SU-DHL-6 (cell line): ENCODE results near the gene AKAP6.

ENCODE experiments used
- H2AFZ ChIP-seq: fragments of 200-600 bp; sonication (generic); 2 replicates; pipeline ENCODE4 v1.6.1; 2014; ENCODE audit warnings: low read depth, mild to moderate bottlenecking, moderate library complexity, mixed read lengths, antibody characterized with exemption, low read length; ENCODE audit not compliant: severe bottlenecking
- H3F3A ChIP-seq: fragments of 200-600 bp; shearing (Covaris generic); 2 replicates; pipeline ENCODE4 v1.6.0; 2016; ENCODE audit warnings: antibody characterized with exemption, mild to moderate bottlenecking; ENCODE audit not compliant: insufficient read depth
- H3K27ac ChIP-seq: fragments of 200-600 bp; sonication (generic); 2 replicates; pipeline ENCODE4 v1.5.1; 2016; ENCODE audit warnings: low read depth, mild to moderate bottlenecking, low read length, moderate library complexity, mixed read lengths
- H3K27me3 ChIP-seq: fragments of 200-600 bp; sonication (generic), shearing (Covaris generic); 2 replicates; pipeline ENCODE4 v1.6.0; 2014; ENCODE audit warnings: mild to moderate bottlenecking, low read length
- H3K36me3 ChIP-seq: fragments of 200-600 bp; sonication (generic); 2 replicates; pipeline ENCODE4 v1.6.1; 2014; ENCODE audit warnings: mild to moderate bottlenecking, low read length, mixed read lengths
- H3K4me2 ChIP-seq: fragments of 300-600, 200-600 bp; shearing (Covaris generic), sonication (generic); 2 replicates; pipeline ENCODE4 v1.6.0; 2014; ENCODE audit warnings: low read length, low read depth, mild to moderate bottlenecking; ENCODE audit not compliant: poor library complexity, severe bottlenecking
- H3K4me3 ChIP-seq: fragments of 200-600 bp; sonication (generic); 2 replicates; pipeline ENCODE4 v1.5.1; 2014; ENCODE audit warnings: antibody characterized with exemption, low read length, mild to moderate bottlenecking, mixed read lengths; ENCODE audit not compliant: insufficient read depth, poor library complexity, severe bottlenecking
- H3K79me2 ChIP-seq: fragments of 200-600 bp; sonication (generic); 2 replicates; pipeline ENCODE4 v1.6.1; 2014; ENCODE audit warnings: mild to moderate bottlenecking, low read length, moderate library complexity; ENCODE audit not compliant: insufficient read depth
- H3K9ac ChIP-seq: fragments of 200-600 bp; sonication (generic); 2 replicates; pipeline ENCODE4 v1.7.0; 2014; ENCODE audit warnings: mild to moderate bottlenecking, low read length
- H3K9me2 ChIP-seq: fragments of 200-600 bp; sonication (generic); replicated peaks from 2 replicates; pipeline ENCODE4 v1.6.1; 2014; ENCODE audit warnings: low read length; ENCODE audit not compliant: insufficient read depth
- H3K9me3 ChIP-seq: fragments of 200-600 bp; sonication (generic); 2 replicates; pipeline ENCODE4 v1.6.1; 2014; ENCODE audit warnings: low read length, mixed read lengths; ENCODE audit not compliant: insufficient read depth
- H4K20me1 ChIP-seq: fragments of 200-600 bp; sonication (generic); 2 replicates; pipeline ENCODE4 v1.6.1; 2014; ENCODE audit warnings: low read depth, mild to moderate bottlenecking, antibody characterized with exemption, low read length, moderate library complexity, mixed read lengths
- EZH2phosphoT487 ChIP-seq: fragments of 200-600 bp; sonication (generic), shearing (Covaris generic); conservative IDR thresholded peaks from 2 replicates; pipeline ENCODE4 v1.6.1; 2018; ENCODE audit warnings: mild to moderate bottlenecking, antibody characterized with exemption, low read length, moderate library complexity, mixed read lengths
- TF ChIP-seq, protein P1 (sequence below): fragments of 200-600 bp; sonication (generic); IDR thresholded peaks from one replicate; pipeline ENCODE4 v1.5.1; 2017; ENCODE audit warnings: antibody characterized with exemption, mild to moderate bottlenecking, low read length, moderate library complexity; ENCODE audit not compliant: insufficient read depth, poor library complexity, severe bottlenecking

The AKAP6 gene

GRCh38 chr14:32637582-32637981, 308.5 kb downstream of the AKAP6 start:
- Histone ChIP-seq H3K9ac (no peak overlapping the region), H3F3A (no peaks in the 10 kb centered on the region), H3K4me3 (no peak overlapping the region), H4K20me1 (no peaks in the 10 kb centered on the region), H3K79me2 (no peaks in the 10 kb centered on the region), H3K9me2 (no peaks in the 10 kb centered on the region), H2AFZ (no peak overlapping the region), H3K4me2 (no peak overlapping the region), H3K27ac (no peak overlapping the region), H3K27me3 (no peaks in the 10 kb centered on the region), H3K9me3 (no peaks in the 10 kb centered on the region), H3K36me3 (no peaks in the 10 kb centered on the region)
- TF ChIP-seq EZH2phosphoT487: no peak
- TF ChIP-seq, protein P1, sequence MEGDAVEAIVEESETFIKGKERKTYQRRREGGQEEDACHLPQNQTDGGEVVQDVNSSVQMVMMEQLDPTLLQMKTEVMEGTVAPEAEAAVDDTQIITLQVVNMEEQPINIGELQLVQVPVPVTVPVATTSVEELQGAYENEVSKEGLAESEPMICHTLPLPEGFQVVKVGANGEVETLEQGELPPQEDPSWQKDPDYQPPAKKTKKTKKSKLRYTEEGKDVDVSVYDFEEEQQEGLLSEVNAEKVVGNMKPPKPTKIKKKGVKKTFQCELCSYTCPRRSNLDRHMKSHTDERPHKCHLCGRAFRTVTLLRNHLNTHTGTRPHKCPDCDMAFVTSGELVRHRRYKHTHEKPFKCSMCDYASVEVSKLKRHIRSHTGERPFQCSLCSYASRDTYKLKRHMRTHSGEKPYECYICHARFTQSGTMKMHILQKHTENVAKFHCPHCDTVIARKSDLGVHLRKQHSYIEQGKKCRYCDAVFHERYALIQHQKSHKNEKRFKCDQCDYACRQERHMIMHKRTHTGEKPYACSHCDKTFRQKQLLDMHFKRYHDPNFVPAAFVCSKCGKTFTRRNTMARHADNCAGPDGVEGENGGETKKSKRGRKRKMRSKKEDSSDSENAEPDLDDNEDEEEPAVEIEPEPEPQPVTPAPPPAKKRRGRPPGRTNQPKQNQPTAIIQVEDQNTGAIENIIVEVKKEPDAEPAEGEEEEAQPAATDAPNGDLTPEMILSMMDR: no peak

DNA sequence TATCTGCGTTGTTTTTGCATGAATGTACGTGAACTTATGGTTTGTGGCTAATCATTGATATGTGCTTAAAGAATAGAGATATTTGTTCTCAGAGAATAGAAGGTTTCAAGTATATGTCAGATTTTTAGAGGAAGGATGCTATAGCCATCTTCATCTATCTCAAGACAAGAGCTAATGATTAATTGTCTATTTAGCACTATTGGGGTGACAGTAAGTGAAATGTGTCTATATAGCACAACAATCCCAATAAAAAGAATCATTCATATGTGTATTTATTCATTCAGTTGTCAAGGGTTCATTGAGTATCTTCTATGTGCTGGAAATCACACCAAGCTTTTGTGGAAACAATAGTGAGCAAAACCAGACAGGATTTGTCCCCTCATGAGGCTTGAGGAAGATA, 310.1 kb downstream of the AKAP6 start:
- Histone ChIP-seq H3K79me2 (no peaks in the 10 kb centered on the region), H3K36me3 (no peaks in the 10 kb centered on the region)
- TF ChIP-seq, protein P1: no peak
- TF ChIP-seq EZH2phosphoT487: no peak

DNA sequence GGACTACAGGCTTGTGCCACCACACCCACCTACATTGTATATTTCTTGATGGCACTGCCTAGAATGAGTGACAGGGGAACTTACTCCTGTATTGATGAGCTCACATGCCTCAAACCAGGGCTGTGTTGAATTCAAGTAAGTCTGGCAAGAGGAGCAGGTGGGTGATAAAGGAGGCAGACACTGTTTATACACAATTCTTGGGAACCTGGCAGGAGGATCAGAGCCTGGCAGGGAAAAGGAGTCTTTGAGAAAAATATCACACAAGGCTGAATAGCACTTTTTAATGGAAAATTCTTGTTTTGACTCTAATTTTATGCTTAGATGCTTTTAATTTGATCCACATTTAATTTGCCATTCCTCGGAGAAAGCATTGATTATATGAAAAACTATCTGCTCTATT, 316.5 kb downstream of the AKAP6 start:
- Histone ChIP-seq H3K4me2 (no peak overlapping the region), H3K9me3 (no peaks in the 10 kb centered on the region), H2AFZ (no peak overlapping the region), H3K9ac (no peak overlapping the region), H3K27ac (no peak overlapping the region), H3F3A (no peaks in the 10 kb centered on the region), H4K20me1 (no peaks in the 10 kb centered on the region), H3K27me3 (no peaks in the 10 kb centered on the region), H3K4me3 (no peak overlapping the region), H3K9me2 (no peaks in the 10 kb centered on the region), H3K79me2 (no peaks in the 10 kb centered on the region), H3K36me3 (no peaks in the 10 kb centered on the region)
- no peak for TF ChIP-seq EZH2phosphoT487
- TF ChIP-seq, protein P1: no peak

More for the DNA sequence above, 310.1 kb downstream of the AKAP6 start:
- H3K9me3 ChIP-seq: no peaks in the 10 kb centered on the region
- no peaks in the 10 kb centered on the region for H3K9me2 ChIP-seq
- H3F3A ChIP-seq: no peaks in the 10 kb centered on the region
- no peak overlapping the region for H2AFZ ChIP-seq
- no peak overlapping the region for H3K27ac ChIP-seq
- H4K20me1 ChIP-seq: no peaks in the 10 kb centered on the region
- H3K27me3 ChIP-seq: no peaks in the 10 kb centered on the region
- H3K4me2 ChIP-seq: no peak overlapping the region
- H3K4me3 ChIP-seq: no peak overlapping the region
- H3K9ac ChIP-seq: no peak overlapping the region

DNA sequence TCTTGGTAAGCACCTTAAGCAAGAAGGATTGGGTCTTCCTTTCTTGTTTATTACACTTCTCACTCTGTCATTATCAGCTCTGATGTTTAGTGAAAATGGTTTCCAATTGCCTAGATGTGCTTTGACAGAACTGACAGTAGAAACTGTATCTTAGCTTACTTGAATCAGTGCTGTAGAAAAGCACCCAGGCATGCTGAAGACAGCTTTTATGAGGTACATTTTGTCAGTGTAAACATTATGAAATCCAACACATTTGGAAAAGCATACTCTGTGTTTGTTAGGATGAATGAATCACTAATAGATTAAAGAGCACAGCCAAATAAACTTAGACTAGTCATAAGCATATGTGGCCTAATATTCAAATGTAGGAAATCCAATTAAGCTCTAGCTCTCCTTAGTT, 319.3 kb downstream of the AKAP6 start:
- no peaks in the 10 kb centered on the region for H3K36me3 ChIP-seq
- TF ChIP-seq, protein P1: no peak
- no peak for TF ChIP-seq EZH2phosphoT487
- no peak overlapping the region for H2AFZ ChIP-seq
- no peaks in the 10 kb centered on the region; the same call in 1 of the 2 replicates for H3K9me3 ChIP-seq
- no peaks in the 10 kb centered on the region for H3F3A ChIP-seq
- no peaks in the 10 kb centered on the region for H3K9me2 ChIP-seq
- no peaks in the 10 kb centered on the region for H3K79me2 ChIP-seq
- no peak overlapping the region for H3K4me3 ChIP-seq
- no peaks in the 10 kb centered on the region for H4K20me1 ChIP-seq
- H3K4me2 ChIP-seq: no peak overlapping the region
- H3K9ac ChIP-seq: no peak overlapping the region
- H3K27me3 ChIP-seq: no peaks in the 10 kb centered on the region
- H3K27ac ChIP-seq: no peak overlapping the region
